Psoas muscle (tissue), 8 donors: ENCODE measurements around the gene INSRR. TPM values are rescaled to one million over a fixed set of nuclear protein-coding genes. Genes with fewer than 3 reads are reported as not detected.

ENCODE experiments used
- ATAC-seq, 4 donors: fragments of 200-7000 bp; cut with Tn5 transposase; one replicate each; pipeline ENCODE4 v1.9.1; 2020; ENCODE audit warnings: moderate library complexity in 3 of 4, mild to moderate bottlenecking in 2 of 4
- DNase-seq, 2 donors: peaks; one replicate each; pipeline ENCODE4 v3.0.0-alpha.2; 2020
- H3K27ac ChIP-seq: fragments of 200-600 bp; one replicate; pipeline ENCODE4 v1.8.0; 2022
- H3K27me3 ChIP-seq, 3 donors: fragments of 200-600 bp in 1 of 3; one replicate each; pipeline versions ENCODE4 v1.6.1 to v1.8.0; 2013 to 2022; ENCODE audit warnings: low read length in 2 of 3, mild to moderate bottlenecking in 2 of 3, moderate library complexity in 1 of 3; ENCODE audit not compliant: insufficient read depth in 3 of 3
- H3K36me3 ChIP-seq, 2 donors: fragments of 200-600 bp in 1 of 2; one replicate each; pipeline versions ENCODE4 v1.6.1 to v1.8.0; 2013 to 2022; ENCODE audit warnings: low read depth in 1 of 2, mild to moderate bottlenecking in 1 of 2, moderate library complexity in 1 of 2; ENCODE audit not compliant: insufficient read depth in 1 of 2
- H3K4me1 ChIP-seq: fragments of 200-600 bp; one replicate; pipeline ENCODE4 v1.8.0; 2022
- H3K4me3 ChIP-seq: fragments of 200-600 bp; one replicate; pipeline ENCODE4 v1.8.0; 2022; ENCODE audit warnings: mild to moderate bottlenecking
- H3K9me3 ChIP-seq: fragments of 200-600 bp; one replicate; pipeline ENCODE4 v1.8.0; 2022
- WGBS, 3 donors: extraction: QIAGEN DNeasy Blood & Tissue Kit; methylation state at CpG; one replicate each; pipeline versions ENCODE4 v1.1.6 to v1.1.7; 2013; 5-methylcytosine and 5-hydroxymethylcytosine counted together
- intact Hi-C, 2 donors: fragments of 100-400 bp; cut with DNase I; formaldehyde crosslinking; loops; one replicate each; pipeline versions ENCODE4 v1.11.0 to v1.14.2; 2022
- polyA plus RNA-seq, 3 donors: library from polyadenylated mRNA; stranded (reverse); fragments of 200-250 nt; gene quantifications; one replicate each; pipeline ENCODE4 v1.2.3, GENCODE V29; 2013
- total RNA-seq, 4 donors: library from RNA; stranded (reverse); fragmentation: NEBNext Ultra II Directional in 2 of 4; extraction: Animal tissue kit (Norgen Biotek cat#: 25700) in 2 of 4; gene quantifications; one replicate each; pipeline versions ENCODE4 v1.2.1 to v1.2.4, GENCODE V29; 2021 to 2023
- TF ChIP-seq, protein P1 (sequence below): fragments of 200-600 bp; IDR thresholded peaks from one replicate; pipeline ENCODE4 v1.8.0; 2022; ENCODE audit warnings: antibody characterized with exemption
- donor health status: healthy with polysubstance abuse.
- donor health status: DM: no; HTN: no; CAD: no; lungs with moderate emphysema.
- donor health status: Bipolar disorder and iron deficiency.
- donor health status: healthy.
- donor health status: DM: yes; HTN: yes; CAD: no.
- donor health status: DM: no; HTN: no; CAD: no.
- donor health status: DM: no; HTN: no; CAD: no.
- donor health status: DM: yes; HTN: yes; CAD: no.

The INSRR gene
- total and polyA plus RNA-seq, 7 donors = under 0.01 to 0.07 TPM; not detected in 5

GRCh38 chr1:156886583-156887281, 27.8 kb upstream of the INSRR start:
- no peaks in the 10 kb centered on the region for H3K4me1 ChIP-seq
- no peak overlapping the region for H3K27ac ChIP-seq
- peaks cover 0 to 7% (median 3%) of the 10 kb centered on the region in 3 donors for H3K27me3 ChIP-seq
- no peaks in the 10 kb centered on the region for H3K9me3 ChIP-seq
- H3K4me3 ChIP-seq = no peak overlapping the region
- H3K36me3 ChIP-seq = no peaks in the 10 kb centered on the region
- DNase-seq (no peak), ATAC-seq (no peak)
- intact Hi-C loops = loop anchor here (10.0 kb wide), 2 partner anchors 172 to 192 kb away; no protein-coding TSS in a partner anchor
- 40 to 47% (median 42%) methylated on average over 6 of the region's 6 CpGs for WGBS, 3 donors
- TF ChIP-seq, protein P1, sequence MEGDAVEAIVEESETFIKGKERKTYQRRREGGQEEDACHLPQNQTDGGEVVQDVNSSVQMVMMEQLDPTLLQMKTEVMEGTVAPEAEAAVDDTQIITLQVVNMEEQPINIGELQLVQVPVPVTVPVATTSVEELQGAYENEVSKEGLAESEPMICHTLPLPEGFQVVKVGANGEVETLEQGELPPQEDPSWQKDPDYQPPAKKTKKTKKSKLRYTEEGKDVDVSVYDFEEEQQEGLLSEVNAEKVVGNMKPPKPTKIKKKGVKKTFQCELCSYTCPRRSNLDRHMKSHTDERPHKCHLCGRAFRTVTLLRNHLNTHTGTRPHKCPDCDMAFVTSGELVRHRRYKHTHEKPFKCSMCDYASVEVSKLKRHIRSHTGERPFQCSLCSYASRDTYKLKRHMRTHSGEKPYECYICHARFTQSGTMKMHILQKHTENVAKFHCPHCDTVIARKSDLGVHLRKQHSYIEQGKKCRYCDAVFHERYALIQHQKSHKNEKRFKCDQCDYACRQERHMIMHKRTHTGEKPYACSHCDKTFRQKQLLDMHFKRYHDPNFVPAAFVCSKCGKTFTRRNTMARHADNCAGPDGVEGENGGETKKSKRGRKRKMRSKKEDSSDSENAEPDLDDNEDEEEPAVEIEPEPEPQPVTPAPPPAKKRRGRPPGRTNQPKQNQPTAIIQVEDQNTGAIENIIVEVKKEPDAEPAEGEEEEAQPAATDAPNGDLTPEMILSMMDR = no peak

DNA sequence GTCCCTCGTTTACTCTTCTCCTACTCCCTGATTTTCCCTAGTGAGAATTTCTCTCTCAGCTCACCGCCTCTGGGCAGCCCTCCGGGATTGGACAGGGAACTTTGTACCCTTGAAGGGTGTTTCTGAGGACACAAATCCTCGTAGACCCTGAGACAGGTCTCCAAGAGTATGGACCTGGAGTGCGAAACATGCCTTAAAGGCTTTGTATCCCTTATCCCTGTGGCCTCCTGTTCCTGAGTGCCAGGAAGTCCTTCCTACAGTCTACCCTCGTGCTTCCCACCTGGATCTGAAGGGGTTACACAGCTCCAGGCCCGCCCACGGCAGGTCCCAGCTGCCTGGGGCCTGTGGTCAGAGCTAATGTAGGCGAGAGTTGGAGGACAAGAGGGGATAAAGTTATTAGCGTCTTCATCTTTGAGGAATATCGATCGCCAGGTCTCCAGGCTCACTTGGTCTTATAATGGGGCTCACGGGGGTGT, 27.0 kb upstream of the INSRR start:
- 61 to 67% (median 63%) methylated on average over 13 of the region's 13 CpGs for WGBS, 3 donors
- Histone ChIP-seq H3K4me1 (no peaks in the 10 kb centered on the region), H3K4me3 (no peak overlapping the region), H3K9me3 (no peaks in the 10 kb centered on the region), H3K36me3 (no peaks in the 10 kb centered on the region), H3K27me3 (peaks cover 0 to 4% (median 3%) of the 10 kb centered on the region in 3 donors), H3K27ac (no peak overlapping the region)
- intact Hi-C loops = loop anchor here (2.0 to 10.0 kb wide), 3 partner anchors 45 to 191 kb away; no protein-coding TSS in a partner anchor
- no peak for DNase-seq
- ATAC-seq = no peak
- TF ChIP-seq, protein P1 = no peak

DNA sequence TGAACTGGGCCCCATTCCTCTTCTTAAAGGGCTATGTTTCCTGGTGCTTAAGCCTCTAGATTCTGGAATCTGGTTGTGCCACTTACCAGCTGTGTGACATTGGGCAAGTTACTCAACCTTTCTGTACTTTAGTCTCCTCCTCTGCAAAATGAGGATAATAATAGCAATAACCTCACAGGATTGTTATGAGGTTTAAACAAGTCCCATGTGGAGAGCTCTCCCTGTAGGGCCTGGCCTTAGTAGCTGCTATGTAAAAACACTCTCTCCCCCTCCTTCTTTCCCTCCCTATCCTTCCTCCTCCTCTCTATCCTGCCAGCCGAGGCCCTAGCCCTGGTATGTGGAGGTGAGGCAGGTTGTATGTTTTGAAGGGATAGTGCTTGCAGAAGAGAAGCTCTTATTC, 26.4 kb upstream of the INSRR start:
- Histone ChIP-seq H3K27me3 (peaks cover 0 to 6% (median 4%) of the 10 kb centered on the region in 3 donors), H3K4me1 (no peaks in the 10 kb centered on the region), H3K9me3 (no peaks in the 10 kb centered on the region), H3K27ac (no peak overlapping the region), H3K4me3 (no peak overlapping the region), H3K36me3 (no peaks in the 10 kb centered on the region)
- DNase-seq (no peak), ATAC-seq (no peak)
- intact Hi-C loops = loop anchor here (2.0 to 10.0 kb wide), 3 partner anchors 45 to 191 kb away; no protein-coding TSS in a partner anchor
- TF ChIP-seq, protein P1 = no peak
- WGBS, 3 donors = 46 to 60% (median 54%) methylated on average over 1 of the region's 1 CpG

- H3K4me1 ChIP-seq = no peaks in the 10 kb centered on the region
- H3K9me3 ChIP-seq = no peaks in the 10 kb centered on the region
- TF ChIP-seq, protein P1 = no peak
- 57 to 60% (median 60%) methylated on average over 10 of the region's 10 CpGs for WGBS, 3 donors
- no peak overlapping the region for H3K4me3 ChIP-seq
- no peaks in the 10 kb centered on the region for H3K36me3 ChIP-seq
- intact Hi-C loops = loop anchor here (2.0 to 10.0 kb wide), 3 partner anchors 44 to 190 kb away; no protein-coding TSS in a partner anchor
- DNase-seq = no peak
- H3K27ac ChIP-seq = no peak overlapping the region
- H3K27me3 ChIP-seq = peaks cover 0 to 7% (median 4%) of the 10 kb centered on the region in 3 donors
- ATAC-seq = no peak
These were observed 25.8 kb upstream of the INSRR start for GRCh38 chr1:156884560-156885184.
